BLaER1 (cell line): Measurements from ENCODE around the gene COQ2.
A peak's percentile ranks its signal among the peaks of the same experiment; 100 is the strongest.

Source experiments
- H3K27ac ChIP-seq: shearing (Covaris generic); formaldehyde crosslinking; 2 replicates; pipeline ENCODE4 v1.8.1; 2022
- H3K27me3 ChIP-seq: shearing (Covaris generic); formaldehyde crosslinking; 2 replicates; pipeline ENCODE4 v1.8.1; 2022
- H3K36me3 ChIP-seq: shearing (Covaris generic); formaldehyde crosslinking; 2 replicates; pipeline ENCODE4 v1.8.1; 2022
- H3K4me1 ChIP-seq: shearing (Covaris generic); formaldehyde crosslinking; 2 replicates; pipeline ENCODE4 v1.8.1; 2022
- H3K4me2 ChIP-seq: shearing (Covaris generic); formaldehyde crosslinking; 2 replicates; pipeline ENCODE4 v1.8.1; 2022
- H3K4me3 ChIP-seq: shearing (Covaris generic); formaldehyde crosslinking; 2 replicates; pipeline ENCODE4 v1.8.1; 2022
- H3K9ac ChIP-seq: shearing (Covaris generic); formaldehyde crosslinking; 2 replicates; pipeline ENCODE4 v1.8.1; 2022
- H3K9me3 ChIP-seq: shearing (Covaris generic); formaldehyde crosslinking; 2 replicates; pipeline ENCODE4 v1.8.1; 2022
- H4K20me1 ChIP-seq: shearing (Covaris generic); formaldehyde crosslinking; 2 replicates; pipeline ENCODE4 v1.8.1; 2022
- Cebpa-rat ChIP-seq: shearing (Covaris generic); IDR thresholded peaks from 2 replicates; pipeline ENCODE4 v1.8.1; 2022

The COQ2 gene

DNA sequence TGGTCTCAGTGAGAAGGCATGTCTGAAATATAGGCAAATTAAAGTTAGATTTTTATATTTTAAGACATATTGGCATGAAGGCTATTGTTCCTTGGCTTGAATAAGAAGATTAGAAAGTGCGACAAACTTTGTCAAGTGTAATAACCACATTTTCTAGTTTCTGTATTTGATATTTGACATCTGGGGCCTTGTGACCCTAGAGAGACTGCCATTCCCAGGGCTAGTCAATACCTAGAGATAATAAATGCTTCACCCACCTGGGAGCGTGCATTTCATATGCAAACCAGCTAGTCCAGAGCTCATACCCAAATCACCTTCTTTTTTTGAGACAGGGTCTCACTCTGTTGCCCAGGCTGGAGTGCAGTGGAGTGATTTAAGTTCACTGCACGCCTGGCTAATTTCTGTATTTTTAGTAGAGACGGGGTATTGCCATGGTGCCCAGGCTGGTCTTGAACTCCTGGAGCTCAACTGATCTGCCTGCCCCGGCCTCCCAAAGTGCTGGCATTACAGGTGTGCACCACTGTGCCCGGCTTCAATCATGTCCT lies 62.6 kb downstream of the COQ2 start:
- no peaks in the 10 kb centered on the region for H3K9me3 ChIP-seq
- H4K20me1 ChIP-seq: no peaks in the 10 kb centered on the region
- H3K36me3 ChIP-seq: no peaks in the 10 kb centered on the region
- H3K4me2 ChIP-seq: no peak overlapping the region
- no peaks in the 10 kb centered on the region for H3K27me3 ChIP-seq
- H3K9ac ChIP-seq: no peak overlapping the region
- peaks cover 36% of the 10 kb centered on the region for H3K4me1 ChIP-seq
- H3K27ac ChIP-seq: no peak overlapping the region
- H3K4me3 ChIP-seq: no peak overlapping the region
- no peak for TF ChIP-seq Cebpa-rat

DNA sequence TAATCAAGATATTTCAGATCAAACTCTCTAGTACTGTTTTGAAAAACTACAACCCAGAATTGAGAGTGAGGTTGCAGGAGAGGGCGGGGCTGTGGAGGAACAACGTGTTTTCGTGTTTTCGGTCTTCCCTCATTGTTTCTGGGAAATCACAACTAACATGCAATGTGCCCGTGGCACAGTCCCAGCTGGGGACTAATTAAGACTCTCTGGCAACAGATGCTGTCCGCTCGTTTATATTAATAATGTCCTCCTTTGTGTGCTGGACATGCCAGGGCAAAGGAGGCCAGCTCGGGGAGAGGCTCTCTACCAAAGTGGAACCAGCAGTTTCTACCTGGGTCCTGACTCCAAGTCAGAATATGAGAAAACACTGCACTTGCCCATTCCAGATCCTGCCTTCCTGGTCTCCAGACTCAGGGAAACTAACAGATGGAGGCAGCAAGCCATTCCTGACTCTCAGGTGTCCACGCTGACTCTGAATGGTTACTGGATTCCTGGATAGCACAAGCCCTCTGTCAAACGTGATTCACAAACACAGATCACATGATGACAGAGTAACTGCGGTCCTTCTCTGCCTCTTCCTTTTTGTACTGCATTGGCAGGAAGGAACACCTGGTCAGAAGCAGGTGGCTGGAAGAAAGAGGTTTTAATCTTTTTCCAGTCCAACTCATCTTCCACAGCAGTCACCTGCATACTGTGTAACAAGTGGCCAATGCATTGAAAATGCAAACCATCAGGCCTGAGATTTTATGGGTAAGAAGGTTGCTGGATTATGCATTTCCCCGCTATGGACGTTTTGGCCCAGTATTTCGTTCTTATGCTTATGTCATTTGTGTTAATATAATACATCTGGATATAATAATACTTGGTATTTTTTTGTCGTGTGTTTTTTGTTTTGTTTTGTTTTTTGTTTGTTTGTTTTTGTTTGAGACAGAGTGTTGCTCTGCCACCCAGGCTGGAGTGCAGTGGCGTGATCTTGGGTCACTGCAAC lies 65.0 kb downstream of the COQ2 start:
- Histone ChIP-seq H3K27me3 (no peaks in the 10 kb centered on the region), H3K4me3 (no peak overlapping the region), H3K9ac (no peak overlapping the region), H3K27ac (no peak overlapping the region), H3K4me2 (peak overlapping the region; percentile 6; the same call in 1 of the 2 replicates), H3K36me3 (no peaks in the 10 kb centered on the region), H3K9me3 (no peaks in the 10 kb centered on the region; the same call in 1 of the 2 replicates), H4K20me1 (no peaks in the 10 kb centered on the region), H3K4me1 (peaks cover 37% of the 10 kb centered on the region)
- TF ChIP-seq Cebpa-rat: no peak

DNA sequence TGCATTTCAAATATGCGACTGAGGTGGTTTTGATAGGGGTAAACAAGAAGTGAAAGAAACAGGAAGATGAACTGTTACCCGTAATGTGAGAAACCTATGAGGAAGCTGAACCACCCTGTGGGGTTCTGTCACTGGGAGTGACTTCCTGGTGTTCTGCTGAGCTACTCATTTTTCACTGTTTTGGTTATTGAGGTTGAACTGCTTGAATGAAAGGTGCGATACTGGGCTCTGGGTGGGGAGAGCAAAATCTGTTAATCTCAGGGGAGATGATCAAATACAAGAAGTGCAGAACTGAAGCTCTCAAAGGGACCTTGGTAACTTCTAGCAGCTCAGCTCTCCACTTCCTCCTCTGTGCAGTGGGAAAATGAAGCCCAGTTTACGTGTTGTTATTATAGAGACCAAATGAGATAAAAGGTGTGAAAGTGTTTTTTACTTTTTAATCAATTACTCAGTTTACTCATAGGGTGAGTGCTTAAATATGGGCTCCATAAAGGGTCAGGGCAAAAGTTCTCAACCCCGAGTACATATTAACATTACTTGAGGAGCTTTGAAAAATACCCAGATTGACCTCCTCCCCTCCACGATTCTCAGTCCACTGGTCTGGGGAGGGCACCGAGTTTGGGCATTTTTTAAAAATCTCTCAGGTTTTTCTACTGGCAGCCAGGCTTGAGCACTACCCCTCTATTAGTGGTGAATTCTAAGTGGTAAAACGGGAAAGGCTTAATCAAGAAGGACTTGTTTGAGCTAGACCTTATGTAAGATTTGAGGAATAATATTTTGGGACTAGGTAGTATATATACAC lies 66.7 kb downstream of the COQ2 start:
- peaks cover 37% of the 10 kb centered on the region for H3K4me1 ChIP-seq
- H3K9me3 ChIP-seq: no peaks in the 10 kb centered on the region; the same call in 1 of the 2 replicates
- peak overlapping the region; percentile 70 for H3K27ac ChIP-seq
- H3K4me2 ChIP-seq: peak overlapping the region; percentile 79
- H3K9ac ChIP-seq: peak overlapping the region; percentile 32
- H3K4me3 ChIP-seq: peak overlapping the region; percentile 47
- H4K20me1 ChIP-seq: no peaks in the 10 kb centered on the region
- no peaks in the 10 kb centered on the region for H3K27me3 ChIP-seq
- TF ChIP-seq Cebpa-rat: no peak
- no peaks in the 10 kb centered on the region for H3K36me3 ChIP-seq

GRCh38 chr4:83216959-83217683 lies 67.5 kb downstream of the COQ2 start:
- no peak overlapping the region for H3K4me3 ChIP-seq
- H3K27me3 ChIP-seq: no peaks in the 10 kb centered on the region
- no peaks in the 10 kb centered on the region for H4K20me1 ChIP-seq
- no peak overlapping the region; the same call in 1 of the 2 replicates for H3K9ac ChIP-seq
- peak overlapping the region; percentile 79 for H3K4me2 ChIP-seq
- H3K27ac ChIP-seq: peak overlapping the region; percentile 70
- H3K4me1 ChIP-seq: peaks cover 33% of the 10 kb centered on the region
- no peaks in the 10 kb centered on the region; the same call in 1 of the 2 replicates for H3K9me3 ChIP-seq
- no peaks in the 10 kb centered on the region for H3K36me3 ChIP-seq
- TF ChIP-seq Cebpa-rat: no peak

DNA sequence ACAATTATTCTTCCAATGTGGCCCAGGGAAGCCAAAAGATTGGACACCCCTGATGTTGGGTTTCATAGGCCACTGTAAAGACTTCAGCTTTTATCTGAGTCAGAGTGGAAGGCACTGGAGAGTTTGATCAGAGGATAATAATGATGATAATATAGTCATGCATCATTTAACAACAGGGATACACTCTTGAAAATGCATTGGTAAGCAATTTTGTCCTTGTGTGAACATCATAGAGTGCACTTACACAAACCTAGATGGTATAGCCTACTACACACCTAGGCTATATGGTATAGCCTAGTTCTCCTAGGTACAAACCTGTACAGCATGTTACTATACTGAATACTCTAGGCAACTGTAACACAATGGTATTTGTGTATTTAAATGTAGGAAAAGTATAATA lies 70.5 kb downstream of the COQ2 start:
- no peaks in the 10 kb centered on the region for H3K27me3 ChIP-seq
- H3K9me3 ChIP-seq: no peaks in the 10 kb centered on the region; the same call in 1 of the 2 replicates
- no peak overlapping the region for H3K4me3 ChIP-seq
- TF ChIP-seq Cebpa-rat: no peak
- H3K36me3 ChIP-seq: no peaks in the 10 kb centered on the region
- no peak overlapping the region for H3K4me2 ChIP-seq
- H3K4me1 ChIP-seq: peaks cover 30% of the 10 kb centered on the region
- H3K27ac ChIP-seq: no peak overlapping the region
- no peaks in the 10 kb centered on the region for H4K20me1 ChIP-seq
- H3K9ac ChIP-seq: no peak overlapping the region
